KOPT-K1 (cell line): ENCODE data around the gene MARCHF9.
"Not testable (repeated sequence)": the region's sequence is repeated elsewhere in the genome, so short reads cannot be mapped to it uniquely, and the experiment has no call there.

Source experiments
- H3K27ac ChIP-seq: fragments of 200-600 bp; sonication (generic); 2 replicates; pipeline ENCODE4 v1.5.1; 2016; ENCODE audit warnings: antibody characterized with exemption, mild to moderate bottlenecking, low read depth, low read length; ENCODE audit not compliant: poor library complexity, severe bottlenecking
- H3K36me3 ChIP-seq: fragments of 200-600 bp; sonication (generic); 2 replicates; pipeline ENCODE4 v1.5.1; 2017; ENCODE audit warnings: antibody characterized with exemption, mild to moderate bottlenecking, low read length, moderate library complexity; ENCODE audit not compliant: insufficient read depth
- H3K9me3 ChIP-seq: fragments of 200-600 bp; sonication (generic); 2 replicates; pipeline ENCODE4 v1.5.1; 2017; ENCODE audit warnings: antibody characterized with exemption, low read length, mild to moderate bottlenecking; ENCODE audit not compliant: insufficient read depth, poor library complexity, severe bottlenecking

Gene MARCHF9

GRCh38 chr12:57754411-57755193 lies at the start of gene MARCHF9:
Gene MARCHF9, plus strand, starts transcription at chr12:57755103. Its CDS starts 426 bp downstream, at chr12:57755529.
- Histone ChIP-seq H3K36me3 (peaks cover 43% of the 10 kb centered on the region), H3K27ac (peak within 1 kb of the TSS; percentile 45)

GRCh38 chr12:57707250-57707649 lies 47.7 kb upstream of the MARCHF9 start:
- Histone ChIP-seq H3K9me3 (peaks cover 22% of the 10 kb centered on the region), H3K27ac (no peak overlapping the region), H3K36me3 (peaks cover 69% of the 10 kb centered on the region)

More at GRCh38 chr12:57754411-57755193, at the start of gene MARCHF9:
- H3K9me3 ChIP-seq = no peaks in the 10 kb centered on the region

- no peak overlapping the region for H3K27ac ChIP-seq
- peaks cover 68% of the 10 kb centered on the region for H3K36me3 ChIP-seq
- H3K9me3 ChIP-seq = peaks cover 19% of the 10 kb centered on the region
Observed at GRCh38 chr12:57708296-57708695, 46.6 kb upstream of the MARCHF9 start.

GRCh38 chr12:57712701-57713100 lies 42.2 kb upstream of the MARCHF9 start:
- peaks cover 67% of the 10 kb centered on the region for H3K36me3 ChIP-seq
- peaks cover 7% of the 10 kb centered on the region for H3K9me3 ChIP-seq

GRCh38 chr12:57713209-57713608 lies 41.7 kb upstream of the MARCHF9 start:
- Histone ChIP-seq H3K36me3 (peaks cover 71% of the 10 kb centered on the region), H3K27ac (no peak overlapping the region), H3K9me3 (peaks cover 7% of the 10 kb centered on the region)

More at GRCh38 chr12:57712701-57713100, 42.2 kb upstream of the MARCHF9 start:
- no peak overlapping the region for H3K27ac ChIP-seq

- not testable (repeated sequence) for H3K9me3 ChIP-seq, H3K27ac ChIP-seq
- peaks cover 88% of the 10 kb centered on the region for H3K36me3 ChIP-seq
Observed at GRCh38 chr12:57715036-57715748, 39.7 kb upstream of the MARCHF9 start.

GRCh38 chr12:57715786-57716185 lies 39.1 kb upstream of the MARCHF9 start:
- Histone ChIP-seq H3K27ac (no peak overlapping the region), H3K9me3 (peaks cover 7% of the 10 kb centered on the region), H3K36me3 (peaks cover 89% of the 10 kb centered on the region)

- Histone ChIP-seq H3K27ac (no peak overlapping the region), H3K9me3 (peaks cover 7% of the 10 kb centered on the region), H3K36me3 (peaks cover 94% of the 10 kb centered on the region)
Observed at GRCh38 chr12:57716305-57716704, 38.6 kb upstream of the MARCHF9 start.

GRCh38 chr12:57717131-57717530 lies 37.8 kb upstream of the MARCHF9 start:
- H3K27ac ChIP-seq = no peak overlapping the region
- H3K9me3 ChIP-seq = peaks cover under 1% of the 10 kb centered on the region
- peaks cover 94% of the 10 kb centered on the region for H3K36me3 ChIP-seq

GRCh38 chr12:57717846-57718640 lies 36.9 kb upstream of the MARCHF9 start:
- no peaks in the 10 kb centered on the region for H3K9me3 ChIP-seq
- peaks cover 92% of the 10 kb centered on the region for H3K36me3 ChIP-seq
- H3K27ac ChIP-seq = no peak overlapping the region

- Histone ChIP-seq H3K9me3 (no peaks in the 10 kb centered on the region), H3K27ac (no peak overlapping the region), H3K36me3 (peaks cover 92% of the 10 kb centered on the region)
Observed at GRCh38 chr12:57718641-57719528, 36.0 kb upstream of the MARCHF9 start.

GRCh38 chr12:57719777-57720605 lies 34.9 kb upstream of the MARCHF9 start:
- Histone ChIP-seq H3K9me3 (no peaks in the 10 kb centered on the region), H3K36me3 (peaks cover 91% of the 10 kb centered on the region), H3K27ac (no peak overlapping the region)
